Sigmoid colon (tissue), 7 donors: ENCODE data around the gene TRUB2. TPM values are rescaled to one million over a fixed set of nuclear protein-coding genes. Genes with fewer than 3 reads are reported as not detected.
A peak's percentile ranks its signal among the peaks of the same experiment; 100 is the strongest.
"Not testable (repeated sequence)": the region's sequence is repeated elsewhere in the genome, so short reads cannot be mapped to it uniquely, and the experiment has no call there.

Source experiments
- DNase-seq: peaks from one replicate; pipeline ENCODE4 v3.0.0-alpha.2; 2019
- H3K27ac ChIP-seq, 4 donors: fragments of 200-600 bp; sonication (generic); one replicate each; pipeline ENCODE4 v1.5.1; 2016 to 2019; ENCODE audit warnings: mild to moderate bottlenecking in 1 of 4
- H3K27me3 ChIP-seq, 3 donors: fragments of 200-600 bp; sonication (generic); one replicate each; pipeline ENCODE4 v1.5.1; 2019; ENCODE audit warnings: mild to moderate bottlenecking in 1 of 3
- H3K36me3 ChIP-seq, 4 donors: fragments of 200-600 bp; sonication (generic); one replicate each; pipeline ENCODE4 v1.5.1; 2016 to 2019
- H3K4me1 ChIP-seq, 4 donors: fragments of 200-600 bp; sonication (generic); one replicate each; pipeline ENCODE4 v1.5.1; 2017 to 2019
- H3K4me3 ChIP-seq, 4 donors: fragments of 200-600 bp; sonication (generic); one replicate each; pipeline ENCODE4 v1.5.1; 2017 to 2019; ENCODE audit warnings: mild to moderate bottlenecking in 2 of 4, moderate library complexity in 1 of 4
- H3K9me3 ChIP-seq, 4 donors: fragments of 200-600 bp in 3 of 4; sonication (generic) in 3 of 4; one replicate each; pipeline versions ENCODE4 v1.5.1 to v1.6.1; 2013 to 2019
- EP300 ChIP-seq, 4 donors: sonication (generic); formaldehyde crosslinking; IDR thresholded peaks; one replicate each; pipeline ENCODE4 v1.6.1; 2017; ENCODE audit warnings: antibody characterized with exemption in 4 of 4
- POLR2A ChIP-seq, 2 donors: fragments of 450-650 bp; IDR thresholded peaks; one replicate each; pipeline ENCODE4 v1.6.1; 2016; ENCODE audit warnings: antibody characterized with exemption in 2 of 2, mild to moderate bottlenecking in 2 of 2, moderate library complexity in 2 of 2
- POLR2AphosphoS5 ChIP-seq, 4 donors: sonication (generic); formaldehyde crosslinking; IDR thresholded peaks; one replicate each; pipeline ENCODE4 v1.6.1; 2017; ENCODE audit warnings: antibody characterized with exemption in 4 of 4
- WGBS, 2 donors: extraction: QIAGEN DNeasy Blood & Tissue Kit; methylation state at CpG; one replicate each; pipeline ENCODE4 v1.1.7; 2013; 5-methylcytosine and 5-hydroxymethylcytosine counted together
- intact Hi-C: fragments of 100-400 bp; cut with DNase I; formaldehyde crosslinking; loops from one replicate; pipeline ENCODE4 v1.15.1; 2023
- polyA plus RNA-seq, 3 donors: library from polyadenylated mRNA; stranded (reverse); fragments of 200-250 nt; gene quantifications; one replicate each; pipeline ENCODE4 v1.2.3, GENCODE V29; 2013
- total RNA-seq, 4 donors: library from RNA; depleted of rRNA; stranded (reverse); fragments of >200 nt; gene quantifications; one replicate each; pipeline ENCODE4 v1.1.0, GENCODE V29; 2016
- TF ChIP-seq, protein P1 (sequence below), 4 experiments: fragments of 450-650 bp in 3 of 4; fragments of 200-600 bp in 1 of 4; IDR thresholded peaks; one replicate each; pipeline ENCODE4 v1.5.1; 2016 to 2019; ENCODE audit warnings: antibody characterized with exemption in 4 of 4, mild to moderate bottlenecking in 3 of 4, moderate library complexity in 2 of 4
- donor health status: healthy with polysubstance abuse.
- donor health status: Bipolar disorder and iron deficiency.
- donor health status: healthy.

Gene TRUB2
- total and polyA plus RNA-seq, 7 donors = 7.6 to 20.8 (median 14.1) TPM

DNA sequence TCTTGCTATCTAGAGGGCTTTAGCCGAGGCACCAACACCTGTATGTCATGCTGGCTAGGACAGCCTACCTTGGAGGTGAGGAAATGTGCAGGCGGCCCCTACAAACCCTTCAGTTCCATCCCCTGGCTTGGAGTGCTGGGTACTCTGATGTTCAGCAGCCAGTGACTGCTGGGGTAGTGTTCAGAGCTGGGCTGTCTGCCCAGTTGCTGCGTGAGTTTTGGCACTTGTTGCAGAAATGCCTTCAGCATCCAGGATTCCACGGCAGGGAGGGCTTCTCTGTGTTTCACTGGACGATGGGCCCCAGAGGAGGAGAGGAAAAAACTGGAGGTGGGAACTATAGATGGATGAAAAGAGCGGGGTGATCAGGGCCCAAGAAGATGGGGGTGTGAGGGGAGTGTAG lies 35.8 kb downstream of the TRUB2 start:
- Histone ChIP-seq H3K27ac (no peak overlapping the region), H3K9me3 (no peaks in the 10 kb centered on the region), H3K4me3 (no peak overlapping the region), H3K4me1 (peaks cover 0 to 5% (median 0%) of the 10 kb centered on the region in 4 donors), H3K27me3 (no peaks in the 10 kb centered on the region), H3K36me3 (peaks cover 0 to 35% (median 11%) of the 10 kb centered on the region in 4 donors)
- intact Hi-C loops = no loop called here
- no peak for DNase-seq
- WGBS, 2 donors = 77 to 91% methylated on average over 6 of the region's 6 CpGs
- no peak for TF ChIP-seq POLR2A (IDR thresholded peaks at IDR 0.05)
- no peak for TF ChIP-seq EP300 (IDR thresholded peaks at IDR 0.05)
- TF ChIP-seq, protein P1, sequence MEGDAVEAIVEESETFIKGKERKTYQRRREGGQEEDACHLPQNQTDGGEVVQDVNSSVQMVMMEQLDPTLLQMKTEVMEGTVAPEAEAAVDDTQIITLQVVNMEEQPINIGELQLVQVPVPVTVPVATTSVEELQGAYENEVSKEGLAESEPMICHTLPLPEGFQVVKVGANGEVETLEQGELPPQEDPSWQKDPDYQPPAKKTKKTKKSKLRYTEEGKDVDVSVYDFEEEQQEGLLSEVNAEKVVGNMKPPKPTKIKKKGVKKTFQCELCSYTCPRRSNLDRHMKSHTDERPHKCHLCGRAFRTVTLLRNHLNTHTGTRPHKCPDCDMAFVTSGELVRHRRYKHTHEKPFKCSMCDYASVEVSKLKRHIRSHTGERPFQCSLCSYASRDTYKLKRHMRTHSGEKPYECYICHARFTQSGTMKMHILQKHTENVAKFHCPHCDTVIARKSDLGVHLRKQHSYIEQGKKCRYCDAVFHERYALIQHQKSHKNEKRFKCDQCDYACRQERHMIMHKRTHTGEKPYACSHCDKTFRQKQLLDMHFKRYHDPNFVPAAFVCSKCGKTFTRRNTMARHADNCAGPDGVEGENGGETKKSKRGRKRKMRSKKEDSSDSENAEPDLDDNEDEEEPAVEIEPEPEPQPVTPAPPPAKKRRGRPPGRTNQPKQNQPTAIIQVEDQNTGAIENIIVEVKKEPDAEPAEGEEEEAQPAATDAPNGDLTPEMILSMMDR (IDR thresholded peaks at IDR 0.05) = no peak
- TF ChIP-seq POLR2AphosphoS5 (IDR thresholded peaks at IDR 0.05) = no peak

- H3K36me3 ChIP-seq = peaks cover 0 to 35% (median 11%) of the 10 kb centered on the region in 4 donors
- no peak overlapping the region for H3K27ac ChIP-seq
- no peak overlapping the region for H3K4me3 ChIP-seq
- TF ChIP-seq POLR2A (IDR thresholded peaks at IDR 0.05) = no peak
- no peak for TF ChIP-seq EP300 (IDR thresholded peaks at IDR 0.05)
- TF ChIP-seq, protein P1 (IDR thresholded peaks at IDR 0.05) = no peak
- no peak for TF ChIP-seq POLR2AphosphoS5 (IDR thresholded peaks at IDR 0.05)
- intact Hi-C loops = no loop called here
- 90 to 96% methylated on average over 12 of the region's 12 CpGs for WGBS, 2 donors
- no peaks in the 10 kb centered on the region for H3K9me3 ChIP-seq
- peaks cover 0 to 5% (median 0%) of the 10 kb centered on the region in 4 donors for H3K4me1 ChIP-seq
- H3K27me3 ChIP-seq = no peaks in the 10 kb centered on the region
- DNase-seq = no peak
Measured at GRCh38 chr9:128285033-128285784, 37.0 kb downstream of the TRUB2 start.

- H3K27me3 ChIP-seq = no peaks in the 10 kb centered on the region
- whole genome bisulfite sequencing, 2 donors = 94 to 97% methylated on average over 6 of the region's 6 CpGs
- H3K27ac ChIP-seq = no peak overlapping the region
- no peak for DNase-seq
- H3K4me3 ChIP-seq = no peak overlapping the region
- intact Hi-C loops = no loop called here
- no peak for TF ChIP-seq POLR2AphosphoS5 (IDR thresholded peaks at IDR 0.05)
- TF ChIP-seq, protein P1 (IDR thresholded peaks at IDR 0.05) = no peak
- TF ChIP-seq EP300 (IDR thresholded peaks at IDR 0.05) = no peak
- TF ChIP-seq POLR2A (IDR thresholded peaks at IDR 0.05) = no peak
- H3K4me1 ChIP-seq = peaks cover 0 to 7% (median 1%) of the 10 kb centered on the region in 4 donors
- H3K9me3 ChIP-seq = no peaks in the 10 kb centered on the region
- H3K36me3 ChIP-seq = peaks cover 0 to 22% (median 7%) of the 10 kb centered on the region in 4 donors
Measured at GRCh38 chr9:128282500-128282899, 39.7 kb downstream of the TRUB2 start.

DNA sequence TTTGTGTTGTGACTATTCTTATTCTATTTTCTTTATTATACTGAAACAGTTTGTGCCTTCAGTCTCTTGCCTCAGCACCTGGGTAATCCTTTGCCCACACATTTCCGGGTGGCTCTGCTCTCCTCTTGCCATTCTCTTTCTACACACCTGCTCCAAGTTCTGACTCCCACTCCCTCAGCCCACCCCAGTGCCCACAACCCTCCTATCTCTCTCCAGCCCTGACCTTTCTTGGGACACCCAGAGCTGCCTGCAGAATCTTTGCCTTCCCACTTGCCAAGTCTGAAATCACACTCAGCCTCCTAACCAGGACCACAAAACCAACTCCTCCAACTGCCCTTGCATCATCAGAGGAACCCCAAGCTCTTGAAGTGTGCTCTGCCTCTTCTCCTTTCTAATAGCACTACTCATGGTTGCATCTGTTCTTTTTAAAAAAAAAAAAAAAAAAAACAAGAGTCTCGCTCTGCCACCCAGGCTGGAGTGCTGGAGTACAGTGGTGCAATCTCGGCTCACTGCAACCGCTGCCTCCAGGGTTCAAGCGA lies 42.1 kb downstream of the TRUB2 start:
- H3K27ac ChIP-seq = no peak overlapping the region
- DNase-seq = no peak
- peaks cover 0 to 17% (median 10%) of the 10 kb centered on the region in 4 donors for H3K4me1 ChIP-seq
- peaks cover 0 to under 1% (median 0%) of the 10 kb centered on the region in 4 donors for H3K36me3 ChIP-seq
- H3K27me3 ChIP-seq = no peaks in the 10 kb centered on the region
- no peaks in the 10 kb centered on the region for H3K9me3 ChIP-seq
- H3K4me3 ChIP-seq = no peak overlapping the region
- intact Hi-C loops = no loop called here
- 92 to 95% methylated on average over 5 of the region's 5 CpGs for WGBS, 2 donors
- no peak for TF ChIP-seq POLR2AphosphoS5 (IDR thresholded peaks at IDR 0.05)
- TF ChIP-seq EP300 (IDR thresholded peaks at IDR 0.05) = no peak
- no peak for TF ChIP-seq POLR2A (IDR thresholded peaks at IDR 0.05)
- TF ChIP-seq, protein P1 (IDR thresholded peaks at IDR 0.05) = no peak

DNA sequence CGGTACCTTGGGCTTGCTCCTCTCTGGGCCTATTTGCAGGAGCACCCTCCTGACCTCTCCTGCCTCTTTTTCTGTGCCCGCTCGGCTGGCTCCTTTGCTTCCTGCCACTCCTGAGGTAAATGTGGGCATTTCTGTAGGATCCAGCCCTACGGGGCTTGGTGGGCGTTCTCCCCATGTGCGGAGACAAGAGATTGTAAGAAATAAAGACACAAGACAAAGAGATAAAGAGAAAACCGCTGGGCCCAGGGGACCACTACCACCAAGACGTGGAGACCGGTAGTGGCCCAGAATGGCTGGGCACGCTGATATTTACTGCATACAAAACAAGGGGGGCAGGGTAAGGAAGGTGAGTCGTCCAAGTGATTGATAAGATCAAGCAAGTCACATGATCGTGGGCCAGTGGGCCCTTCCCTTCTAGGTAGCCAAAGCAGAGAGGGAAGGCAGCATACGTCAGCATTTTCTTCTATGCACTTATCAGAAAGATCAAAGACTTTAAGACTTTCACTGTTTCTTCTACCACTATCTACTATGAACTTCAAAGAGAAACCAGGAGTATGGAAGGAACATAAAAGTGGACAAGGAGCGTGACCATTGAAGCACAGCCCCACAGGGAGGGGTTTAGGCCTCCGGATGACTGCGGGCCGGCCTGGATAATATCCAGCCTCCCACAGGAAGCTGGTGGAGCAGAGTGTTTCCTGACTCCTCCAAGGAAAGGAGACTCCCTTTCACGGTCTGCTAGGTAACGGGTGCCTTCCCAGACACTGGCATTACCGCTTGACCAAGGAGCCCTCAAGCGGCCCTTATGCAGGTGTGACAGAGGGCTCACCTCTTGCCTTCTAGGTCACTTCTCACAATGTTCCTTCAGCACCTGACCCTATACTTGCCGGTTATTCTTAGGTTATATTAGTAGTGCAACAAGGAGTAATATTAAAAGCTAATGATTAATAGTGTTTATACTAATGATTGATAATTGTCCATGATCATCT lies 42.9 kb downstream of the TRUB2 start:
- intact Hi-C loops = loop anchor here (5.0 kb wide), 2 partner anchors 43 to 87 kb away; partner anchors contain the start of genes CIZ1, COQ4 and TRUB2
- not testable (repeated sequence) for H3K4me3 ChIP-seq, DNase-seq, H3K27me3 ChIP-seq, H3K9me3 ChIP-seq, H3K36me3 ChIP-seq
- H3K27ac ChIP-seq = peak overlapping the region in 2 of 4 donors; percentile 21 to 23
- WGBS, 2 donors = 82 to 87% methylated on average over 22 of the region's 22 CpGs
- H3K4me1 ChIP-seq = peaks cover 0 to 24% (median 17%) of the 10 kb centered on the region in 4 donors
